A549 (cell line): Measurements from ENCODE around the gene HLA-DPA1. TPM values are rescaled to one million over a fixed set of nuclear protein-coding genes. Genes with fewer than 3 reads are reported as not detected.

Experiments
- ATAC-seq, 2 experiments: fragments of 200-7000 bp in 1 of 2; fragments of >200 bp in 1 of 2; cut with Nextera tagmentation in 1 of 2; cut with Tn5 transposase in 1 of 2; 3 replicates each; pipeline versions ENCODE4 v1.8.0 to v1.9.1; 2018 to 2020; ENCODE audit warnings: mild to moderate bottlenecking in 1 of 2, moderate library complexity in 1 of 2
- CTCF ChIA-PET: fragments of 300-600 bp; sonication (Branson Sonifier 250); formaldehyde crosslinking; extraction: SDS; loops from one replicate; lab custom pipeline; 2021; ENCODE audit warnings: antibody characterized with exemption, inconsistent platforms; lab: Yijun Ruan, JAX
- POLR2A ChIA-PET: fragments of 350-600 bp; formaldehyde crosslinking; extraction: SDS; loops from one replicate; lab custom pipeline; 2021; ENCODE audit warnings: antibody characterized with exemption, inconsistent platforms; lab: Yijun Ruan, JAX
- DNase-seq, 2 experiments: peaks; one replicate each; pipeline versions ENCODE4 v3.0.0 to v3.0.0-alpha.2; 2011 to 2016; ENCODE audit warnings: low read depth in 1 of 2, low spot score in 1 of 2
- FAIRE-seq: peaks from 2 replicates; lab custom pipeline; 2011; peaks lifted over from hg19 to GRCh38; lab: Jason Lieb, UNC
- H3K27ac ChIP-seq, 2 experiments: fragments of >200 bp; sonication (Bioruptor Twin); formaldehyde crosslinking; 3 replicates each; pipeline ENCODE4 v1.5.1; 2016 to 2017
- H3K4me1 ChIP-seq: fragments of >200 bp; sonication (Bioruptor Twin); formaldehyde crosslinking; 3 replicates; pipeline ENCODE4 v1.6.1; 2016
- H3K4me2 ChIP-seq: fragments of >200 bp; sonication (Bioruptor Twin); formaldehyde crosslinking; 3 replicates; pipeline ENCODE4 v1.6.1; 2016
- H3K4me3 ChIP-seq: fragments of >200 bp; sonication (Bioruptor Twin); formaldehyde crosslinking; 3 replicates; pipeline ENCODE4 v1.5.1; 2016
- H3K9me3 ChIP-seq: fragments of >200 bp; sonication (Bioruptor Twin); formaldehyde crosslinking; 3 replicates; pipeline ENCODE4 v1.6.1; 2016
- BCL3 ChIP-seq: fragments of >200 bp; sonication (Bioruptor Twin); formaldehyde crosslinking; IDR thresholded peaks from 3 replicates; pipeline ENCODE4 v1.6.1; 2016
- CBX8 ChIP-seq: fragments of 200-600 bp; sonication (generic); IDR thresholded peaks from 2 replicates; pipeline ENCODE4 v1.6.1; 2016
- CHD2 ChIP-seq: fragments of 150-350 bp; IDR thresholded peaks from 2 replicates; pipeline ENCODE4 v1.6.1; 2014; ENCODE audit warnings: low read length; ENCODE audit not compliant: partially characterized antibody
- CTCF ChIP-seq: fragments of >200 bp; sonication (Bioruptor Twin); formaldehyde crosslinking; IDR thresholded peaks from 3 replicates; pipeline ENCODE4 v1.5.1; 2016
- E2F6 ChIP-seq: IDR thresholded peaks from 2 replicates; pipeline ENCODE4 v1.6.1; 2012; ENCODE audit warnings: low read depth, borderline replicate concordance
- EHF ChIP-seq: fragments of 250-450 bp; sonication (Bioruptor Pico); IDR thresholded peaks from 2 replicates; pipeline ENCODE4 v1.5.0; 2020; ENCODE audit warnings: mild to moderate bottlenecking
- FOXS1 ChIP-seq: fragments of 250-450 bp; sonication (Bioruptor Pico); IDR thresholded peaks from 2 replicates; pipeline ENCODE4 v1.5.0; 2020; ENCODE audit warnings: mild to moderate bottlenecking, moderate library complexity
- HES2 ChIP-seq: fragments of >200 bp; sonication (Bioruptor Twin); formaldehyde crosslinking; IDR thresholded peaks from 2 replicates; pipeline ENCODE4 v1.6.1; 2016
- HMGXB4 ChIP-seq: fragments of 250-450 bp; sonication (Bioruptor Pico); IDR thresholded peaks from 2 replicates; pipeline ENCODE4 v1.5.0; 2021; ENCODE audit warnings: mild to moderate bottlenecking, moderate library complexity, borderline replicate concordance
- HOXA7 ChIP-seq: fragments of 250-450 bp; sonication (Bioruptor Pico); IDR thresholded peaks from 2 replicates; pipeline ENCODE4 v1.5.0; 2020; ENCODE audit warnings: mild to moderate bottlenecking, moderate library complexity
- JUNB ChIP-seq: fragments of >200 bp; sonication (Bioruptor Twin); formaldehyde crosslinking; IDR thresholded peaks from 2 replicates; pipeline ENCODE4 v1.6.1; 2016
- KDM1A ChIP-seq: fragments of 200-600 bp; sonication (generic); IDR thresholded peaks from 2 replicates; pipeline ENCODE4 v1.6.1; 2016; ENCODE audit warnings: low read depth, mild to moderate bottlenecking
- MAZ ChIP-seq: fragments of 150-350 bp; IDR thresholded peaks from 2 replicates; pipeline ENCODE4 v1.6.1; 2014; ENCODE audit warnings: antibody characterized with exemption, low read depth, low read length, borderline replicate concordance
- MYC ChIP-seq: IDR thresholded peaks from 2 replicates; pipeline ENCODE4 v1.6.1; 2012; ENCODE audit warnings: mild to moderate bottlenecking, inconsistent platforms, low read length, improper control_type of control experiment, borderline replicate concordance
- NFE2L2 ChIP-seq: fragments of 150-350 bp; conservative IDR thresholded peaks from 2 replicates; pipeline ENCODE4 v1.6.1; 2014; ENCODE audit warnings: low read length
- NR3C1 ChIP-seq: fragments of >200 bp; sonication (Bioruptor Twin); formaldehyde crosslinking; IDR thresholded peaks from 3 replicates; pipeline ENCODE4 v1.6.1; 2017
- PHF8 ChIP-seq: fragments of 200-600 bp; sonication (generic); IDR thresholded peaks from 2 replicates; pipeline ENCODE4 v1.6.1; 2016; ENCODE audit warnings: low read depth, mild to moderate bottlenecking, antibody characterized with exemption, moderate library complexity, borderline replicate concordance
- RAD21 ChIP-seq, 2 experiments: fragments of >200 bp in 1 of 2; sonication (Bioruptor Twin) in 1 of 2; formaldehyde crosslinking in 1 of 2; IDR thresholded peaks in 1 of 2; conservative IDR thresholded peaks in 1 of 2; 2 replicates in 1 of 2; 3 replicates in 1 of 2; pipeline ENCODE4 v1.6.1; 2012 to 2018; ENCODE audit warnings: inconsistent platforms in 1 of 2
- RARB ChIP-seq: fragments of 250-450 bp; sonication (Bioruptor Pico); IDR thresholded peaks from 2 replicates; pipeline ENCODE4 v1.8.0; 2021; ENCODE audit warnings: mild to moderate bottlenecking, moderate library complexity
- RCOR1 ChIP-seq: fragments of 150-350 bp; IDR thresholded peaks from 2 replicates; pipeline ENCODE4 v1.6.1; 2014; ENCODE audit warnings: antibody characterized with exemption, low read length, low read depth
- SMC3 ChIP-seq: fragments of >200 bp; sonication (Bioruptor Twin); formaldehyde crosslinking; IDR thresholded peaks from 3 replicates; pipeline ENCODE4 v1.6.1; 2018; ENCODE audit warnings: inconsistent platforms
- ZSCAN20 ChIP-seq: fragments of 250-450 bp; sonication (Bioruptor Pico); IDR thresholded peaks from 2 replicates; pipeline ENCODE4 v1.8.0; 2022; ENCODE audit warnings: mild to moderate bottlenecking, moderate library complexity
- WGBS: methylation state at CpG from one replicate; pipeline ENCODE4 v1.1.6; 2017; ENCODE audit errors: missing lambda C conversion rate; 5-methylcytosine and 5-hydroxymethylcytosine counted together
- polyA plus RNA-seq, 4 experiments: library from polyadenylated mRNA; depleted of rRNA in 3 of 4; stranded (reverse); fragments of >200 nt; fragmentation: RNase III in 1 of 4; extraction: RNeasy Plus Mini Kit Qiagen cat#74134 plus additional on column Dnase treatment in 1 of 4; gene quantifications; 2 replicates in 3 of 4; 3 replicates in 1 of 4; pipeline ENCODE4 v1.2.3, GENCODE V29; 2011 to 2017

Gene HLA-DPA1
- polyA plus RNA-seq, 2 of the 4 experiments (the other 2 are of a cell fraction): 0.09 TPM; not detected in 1

GRCh38 chr6:33053230-33053629 lies 20.2 kb downstream of the HLA-DPA1 start:
- ATAC-seq (no peak), DNase-seq (no peak), FAIRE-seq (no peak)
- ChIA-PET POLR2A (no interaction called here), CTCF (interaction anchor here (0.6 kb wide), 1 partner anchor 1372 kb away, joined by 3 read pairs; the partner anchor contains the start of gene LY6G5C)
- no peak for TF ChIP-seq FOXS1 (CRISPR knock-in tag)
- TF ChIP-seq BCL3: no peak
- no peak for TF ChIP-seq HES2
- TF ChIP-seq PHF8: no peak
- TF ChIP-seq CTCF: no peak
- no peak for TF ChIP-seq NR3C1
- no peak for TF ChIP-seq JUNB
- no peak for TF ChIP-seq MAZ
- TF ChIP-seq HOXA7: no peak
- TF ChIP-seq NFE2L2: no peak
- TF ChIP-seq CHD2: no peak
- no peak for TF ChIP-seq EHF (CRISPR knock-in tag)
- TF ChIP-seq CBX8: no peak
- no peak for TF ChIP-seq RCOR1
- TF ChIP-seq SMC3: no peak
- no peak for TF ChIP-seq MYC
- no peak for TF ChIP-seq HMGXB4 (CRISPR knock-in tag)
- no peak for TF ChIP-seq ZSCAN20 (CRISPR knock-in tag)
- Histone ChIP-seq H3K4me3 (no peak overlapping the region), H3K4me2 (no peak overlapping the region), H3K4me1 (no peaks in the 10 kb centered on the region), H3K9me3 (no peaks in the 10 kb centered on the region), H3K27ac (no peak overlapping the region)
- 20% methylated on average over 4 of the region's 4 CpGs for WGBS

- H3K4me3 ChIP-seq: no peak overlapping the region
- CTCF ChIA-PET: no interaction called here
- FAIRE-seq: no peak
- no peak for TF ChIP-seq KDM1A
- TF ChIP-seq RAD21 (conservative IDR thresholded peaks at IDR 0.05 in 1 of 2, IDR thresholded peaks at IDR 0.05 in 1 of 2): no peak
- no peak for TF ChIP-seq RARB (CRISPR knock-in tag)
- no peak for TF ChIP-seq E2F6
- TF ChIP-seq, all 56 proteins: peak for 0
- DNase-seq: no peak
- POLR2A ChIA-PET: no interaction called here
- Histone ChIP-seq H3K4me2 (no peak overlapping the region), H3K9me3 (no peaks in the 10 kb centered on the region), H3K4me1 (no peaks in the 10 kb centered on the region), H3K27ac (no peak overlapping the region)
- ATAC-seq: no peak
These were observed 20.8 kb downstream of the HLA-DPA1 start for GRCh38 chr6:33052627-33053026.
